Stimulated activated CD8-positive, alpha-beta memory T cell treated with anti-CD3 and anti-CD28 coated beads, Interleukin-2, amount 100 ng/mL, for 48 hours (primary cell): ENCODE measurements around the gene CALHM3.

Experiments used
- DNase-seq, 2 donors: peaks; one replicate each; pipeline ENCODE4 v3.0.0-alpha.2; 2020; ENCODE audit warnings: low read depth in 2 of 2

CALHM3 gene

DNA sequence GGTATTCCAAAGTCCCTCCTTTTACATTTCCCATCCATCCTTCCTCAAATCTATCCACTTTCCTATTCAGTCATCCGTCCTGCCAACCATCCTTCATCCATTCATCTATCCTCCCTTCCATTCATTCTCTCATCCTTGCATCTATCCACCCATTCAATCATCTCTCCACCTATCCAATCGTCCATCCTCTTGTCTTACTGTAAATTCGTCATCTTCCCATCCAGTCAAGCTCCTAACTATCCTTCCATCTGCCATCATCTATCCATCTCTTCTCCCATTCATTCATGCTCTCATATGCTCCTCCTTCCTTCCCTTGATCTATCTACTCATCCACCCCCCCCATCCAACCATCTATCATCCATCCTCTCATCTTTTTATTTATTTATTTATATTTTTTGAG lies 5.0 kb downstream of the CALHM3 start:
- DNase-seq, result no peak

DNA sequence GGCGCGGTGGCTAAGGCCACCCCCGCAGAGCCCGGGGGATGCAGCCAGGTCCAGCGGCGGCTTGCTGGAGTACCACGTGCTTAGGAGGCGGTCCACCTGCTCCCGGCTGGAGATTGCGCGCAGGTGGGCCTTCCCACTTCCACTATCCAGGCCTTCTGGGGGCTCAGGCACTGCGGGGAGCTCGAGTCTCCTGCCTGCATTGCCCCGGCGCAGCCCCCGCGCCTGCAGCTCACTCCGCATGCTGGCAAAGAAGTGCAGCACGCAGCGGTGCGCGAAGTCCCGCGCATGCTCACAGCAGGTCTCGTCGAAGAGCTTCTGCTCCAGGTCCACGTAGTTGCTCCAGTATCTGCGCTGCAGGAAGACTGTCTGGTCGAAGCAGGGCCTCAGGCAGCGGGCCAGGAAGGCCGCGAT lies 5.8 kb downstream of the CALHM3 start:
- DNase-seq, result no peak

DNA sequence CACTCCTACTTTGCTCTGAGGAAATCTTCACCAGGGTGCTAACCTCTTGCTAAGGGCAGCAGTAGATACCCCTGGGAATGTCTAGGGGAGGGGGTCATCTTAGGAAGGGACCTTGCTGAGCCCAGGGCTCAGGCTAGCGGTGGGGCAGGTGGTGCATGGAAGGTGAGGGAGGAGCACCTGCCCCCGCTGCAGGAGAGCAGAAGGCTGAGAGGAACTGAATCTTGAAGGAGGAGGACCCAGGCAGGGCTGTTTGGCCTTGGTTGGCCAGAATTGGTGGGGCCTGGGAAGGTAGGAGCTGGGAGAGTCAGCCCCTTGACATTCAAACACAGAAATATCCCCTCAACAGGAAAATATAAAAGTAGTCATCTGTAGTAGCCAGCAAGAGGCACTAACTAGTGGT lies 7.0 kb downstream of the CALHM3 start:
- DNase-seq, result no peak

DNA sequence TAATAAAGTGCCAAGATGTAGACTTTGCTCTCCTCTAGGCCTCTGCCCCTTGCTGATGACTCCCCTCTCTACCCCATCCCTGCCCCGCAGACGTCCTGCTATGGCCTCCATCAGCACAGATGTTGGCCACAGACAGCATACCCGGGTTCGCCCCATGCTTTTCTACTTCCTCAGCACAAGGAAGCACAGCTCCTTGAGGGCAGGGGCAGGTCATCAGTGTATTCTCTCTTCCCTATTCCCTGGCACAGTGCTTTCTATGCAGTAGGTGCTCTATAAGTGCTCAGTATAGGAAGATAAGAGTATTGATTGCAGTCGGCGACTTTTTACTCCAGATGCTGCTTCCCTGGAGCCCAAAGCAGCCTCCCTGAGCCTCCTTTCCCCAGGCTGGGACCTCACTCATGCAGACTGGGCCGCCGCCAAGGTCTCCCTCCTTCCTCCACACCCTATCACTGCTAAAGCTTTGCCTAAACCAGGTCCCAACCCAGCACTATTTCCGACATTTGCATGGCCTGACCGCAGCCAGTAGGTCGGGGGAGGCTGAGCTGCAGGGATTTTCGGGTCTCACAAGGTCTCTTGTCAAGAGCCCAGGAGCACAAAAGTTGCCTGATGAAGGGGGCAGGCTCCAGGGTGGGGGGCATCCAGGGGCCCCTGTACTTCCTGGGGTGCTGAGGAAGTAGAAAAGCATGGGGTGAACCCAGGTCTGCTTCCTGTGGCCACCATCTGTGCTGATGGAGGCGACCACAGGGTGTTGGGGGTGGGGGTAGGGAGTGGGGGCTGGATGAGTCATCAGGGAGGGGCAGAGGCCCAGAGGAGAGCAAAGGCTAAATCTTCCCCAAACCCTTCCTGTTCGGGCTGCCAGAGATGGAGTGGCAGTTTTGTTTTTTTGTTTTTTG lies 8.0 kb downstream of the CALHM3 start:
- DNase-seq, result peak; percentile 60

DNA sequence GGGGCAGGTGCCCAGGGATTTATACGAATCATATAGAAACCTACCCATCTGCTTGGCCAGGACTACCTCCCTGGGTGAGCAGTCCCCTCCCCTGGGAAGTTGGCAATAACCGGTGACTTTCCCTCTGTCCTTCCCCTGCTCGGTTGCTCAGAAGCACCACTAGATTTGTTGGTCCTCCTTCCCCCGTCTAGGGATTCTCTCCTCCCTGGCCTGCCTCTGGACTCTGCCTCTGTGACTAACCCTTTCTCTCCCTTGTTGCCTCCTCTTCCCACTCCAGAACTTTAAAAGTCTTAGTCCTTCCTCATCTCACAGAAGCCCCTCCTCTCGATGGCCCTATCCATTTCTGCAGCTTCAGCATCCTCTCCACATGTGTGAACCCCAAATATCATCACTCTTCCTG lies 9.8 kb downstream of the CALHM3 start:
- DNase-seq, result no peak

DNA sequence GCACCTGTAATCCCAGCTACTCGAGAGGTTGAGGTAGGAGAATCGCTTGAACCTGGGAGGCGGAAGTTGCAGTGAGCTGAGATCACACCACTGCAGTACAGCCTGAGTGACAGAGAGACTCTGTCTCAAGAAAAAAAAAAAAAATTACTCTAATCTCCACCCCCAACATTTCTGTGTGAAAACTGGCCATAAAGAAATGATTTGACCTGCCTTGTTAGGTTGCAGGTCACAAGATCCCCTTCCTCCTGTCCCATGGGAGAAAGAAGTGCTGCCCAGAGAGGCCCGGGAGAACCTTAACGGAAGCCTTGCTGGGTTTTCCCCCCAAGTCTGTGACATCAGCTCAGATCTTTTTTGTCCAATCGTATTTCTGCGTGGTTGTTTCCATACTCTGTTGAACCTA lies 11.6 kb downstream of the CALHM3 start:
- DNase-seq, result no peak

DNA sequence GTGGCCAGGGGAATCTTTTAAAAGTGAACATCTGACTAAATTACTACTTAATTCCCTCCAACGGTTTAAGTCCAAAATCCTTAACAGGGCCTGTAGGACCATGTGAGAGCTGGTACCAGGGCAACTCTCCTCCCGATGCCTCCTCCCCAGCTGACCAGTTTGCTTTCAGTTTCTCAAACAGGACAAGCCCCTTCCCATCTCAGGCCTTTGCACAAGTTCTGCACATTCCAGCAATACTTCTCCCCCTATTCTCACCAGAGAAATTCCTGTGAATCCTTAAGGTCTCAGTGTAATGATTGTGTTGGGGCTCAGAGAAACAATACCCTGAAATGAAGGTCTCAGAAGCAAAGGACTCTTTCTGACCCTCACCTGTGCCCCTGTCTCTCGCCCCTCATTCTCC lies 12.3 kb downstream of the CALHM3 start:
- DNase-seq, result no peak

DNA sequence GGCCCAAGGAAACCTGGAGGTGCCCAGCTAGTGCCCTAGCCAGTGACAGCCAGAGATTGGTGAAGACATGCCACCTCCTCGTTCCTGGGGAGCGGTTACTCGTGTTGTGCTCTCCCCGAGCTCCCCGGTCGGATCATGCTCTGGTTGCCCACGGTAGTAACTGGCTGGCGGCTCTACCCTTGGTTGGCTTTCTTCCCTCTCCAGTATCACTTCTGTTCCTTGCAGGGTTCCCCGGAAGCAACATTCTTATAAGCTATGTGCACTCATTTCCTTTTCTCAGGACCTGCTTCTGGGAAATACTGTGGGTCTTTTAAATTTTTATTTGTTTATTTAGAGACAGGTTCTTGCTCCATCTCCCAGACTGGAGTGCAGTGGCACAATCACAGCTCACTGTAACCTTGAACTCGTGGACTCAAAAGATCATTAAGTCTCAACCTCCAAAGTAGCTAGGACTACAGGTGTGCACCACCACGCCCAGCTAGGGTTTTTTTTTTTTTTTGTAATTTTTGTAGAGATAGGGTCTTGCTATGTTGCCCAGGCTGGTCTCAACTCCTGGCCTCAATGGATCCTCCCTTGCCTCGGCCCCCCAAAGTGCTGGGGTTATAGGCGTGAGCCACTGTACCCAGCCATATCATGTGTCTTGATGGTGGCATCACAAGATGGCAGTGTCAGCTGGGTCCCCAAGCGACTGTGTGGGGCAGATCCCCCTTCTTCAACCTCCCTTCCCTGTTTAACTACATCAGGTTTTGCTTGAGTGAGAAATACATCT lies 13.4 kb downstream of the CALHM3 start:
- DNase-seq, result no peak

DNA sequence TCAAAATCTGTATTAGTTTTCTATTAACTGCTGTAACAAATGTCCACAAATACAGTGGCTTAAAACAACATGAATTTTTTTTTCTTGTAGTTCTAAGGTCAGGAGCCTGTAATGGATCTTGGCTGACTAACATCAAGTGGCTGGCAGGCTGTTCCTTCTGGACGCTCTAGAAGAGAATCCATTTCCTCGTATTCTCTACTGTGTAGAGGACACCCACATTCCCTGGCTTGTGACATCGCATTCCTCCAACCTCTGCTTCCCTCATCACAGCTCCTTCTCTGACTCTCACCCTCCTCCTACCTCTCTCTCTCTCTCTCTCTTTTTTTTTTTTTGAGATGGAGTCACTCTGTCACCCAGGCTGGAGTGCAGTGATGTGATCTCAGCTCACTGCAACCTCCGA lies 15.5 kb downstream of the CALHM3 start:
- no peak for DNase-seq

DNA sequence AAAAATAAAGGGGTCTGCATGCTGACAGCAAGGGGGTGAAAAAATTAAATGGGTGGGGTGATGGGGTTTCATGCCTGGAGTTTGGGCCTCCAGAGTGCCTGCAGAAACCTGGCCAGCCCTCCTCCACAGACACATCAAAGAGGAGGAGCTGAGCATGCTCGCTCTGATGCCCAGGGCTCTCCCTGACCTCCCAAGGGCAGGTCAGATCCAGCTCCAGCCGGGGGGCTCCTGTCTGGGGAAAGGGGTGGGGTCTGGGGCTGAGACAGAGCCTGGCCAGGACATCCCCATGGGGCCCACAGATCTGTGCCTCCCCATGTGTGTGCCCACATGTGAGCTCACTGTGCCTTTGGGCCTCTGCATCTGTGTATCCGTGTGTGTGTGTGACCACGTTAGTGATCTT lies 19.4 kb downstream of the CALHM3 start:
- DNase-seq, result no peak

DNA sequence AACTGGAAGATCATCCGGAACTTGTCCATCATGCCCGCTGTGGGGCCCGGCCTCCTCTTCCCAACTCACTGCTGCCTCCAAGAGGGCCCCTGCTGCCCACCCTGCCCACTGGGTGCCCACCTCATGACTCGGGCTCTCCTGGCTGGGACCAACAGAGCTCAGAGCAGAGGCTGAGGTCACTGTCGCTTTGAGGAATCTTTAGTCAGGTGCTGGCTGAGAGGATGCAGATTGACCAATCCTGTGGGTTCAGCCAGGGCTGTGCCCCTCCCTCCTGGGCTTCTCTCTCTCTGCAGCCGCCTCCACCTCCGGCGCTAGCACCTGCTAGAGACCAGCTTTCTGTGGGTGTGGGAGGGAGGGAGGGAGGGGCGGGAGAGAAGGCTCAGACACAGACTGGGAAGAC lies 20.3 kb downstream of the CALHM3 start, which contains the start of gene CALHM1:
CALHM1 (minus strand) TSS at position 181 of the 400 bp plus-strand sequence; CDS start at position 32, 149 bp downstream.
- no peak for DNase-seq

DNA sequence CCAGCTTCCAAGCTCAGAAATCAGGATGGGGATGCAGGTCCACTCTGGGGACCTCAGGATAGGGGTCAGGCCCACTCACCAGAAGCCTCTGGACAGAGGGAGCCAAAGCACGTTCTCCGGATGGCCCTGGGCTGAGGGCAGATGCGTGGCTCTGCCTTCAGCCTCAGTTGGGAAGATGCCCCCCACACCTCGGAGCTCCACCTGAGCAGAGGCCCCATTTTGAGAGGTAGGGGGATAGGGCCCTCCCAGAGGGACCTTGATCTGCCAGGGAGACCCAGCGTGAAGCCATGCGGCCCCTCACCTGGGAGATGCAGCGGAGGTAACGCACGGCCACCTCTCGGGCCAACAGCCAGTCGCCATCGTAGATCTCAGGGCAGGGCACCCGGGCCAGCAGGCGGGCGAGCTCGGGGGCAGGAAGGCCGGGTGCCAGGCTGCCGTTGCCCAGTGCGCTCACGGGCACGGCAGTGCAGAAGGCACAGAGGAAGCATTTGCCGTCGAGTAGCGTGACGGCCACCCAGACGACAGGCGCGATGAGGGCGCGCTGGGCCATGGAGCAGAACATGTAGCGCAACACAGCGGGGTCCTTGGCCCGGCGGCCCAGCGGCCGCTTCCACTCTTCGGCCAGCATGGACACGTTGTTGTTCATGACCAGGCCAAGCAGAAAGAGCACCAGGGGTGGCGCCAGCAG lies 21.0 kb downstream of the CALHM3 start:
- DNase-seq, result no peak

DNA sequence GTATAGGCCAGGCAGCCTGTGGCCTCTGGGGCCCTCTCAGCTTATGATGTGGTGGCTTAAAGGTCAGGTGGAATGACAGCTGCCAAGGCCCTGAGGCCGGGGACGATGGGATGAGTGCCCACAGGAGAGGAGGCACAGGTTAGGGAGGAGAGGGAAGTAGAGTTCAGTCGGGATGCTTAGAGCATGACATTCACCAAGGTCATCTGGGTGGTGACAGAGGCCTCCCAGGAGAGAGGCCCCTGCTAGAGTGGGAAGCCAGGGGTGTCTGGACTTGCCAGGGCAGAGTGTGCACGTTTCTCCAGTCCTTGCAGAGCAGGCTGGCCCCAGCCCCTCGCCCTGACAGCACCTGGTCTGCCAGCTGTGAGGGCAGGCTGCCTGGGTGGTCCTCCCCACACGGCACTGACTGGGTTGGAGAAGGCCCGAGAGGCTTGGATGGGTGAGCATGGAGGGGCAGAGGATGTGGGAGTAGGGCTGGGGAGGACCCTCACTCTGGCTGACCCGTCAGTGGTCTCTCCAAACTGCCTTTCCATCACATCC lies 21.8 kb downstream of the CALHM3 start:
- DNase-seq, result no peak

DNA sequence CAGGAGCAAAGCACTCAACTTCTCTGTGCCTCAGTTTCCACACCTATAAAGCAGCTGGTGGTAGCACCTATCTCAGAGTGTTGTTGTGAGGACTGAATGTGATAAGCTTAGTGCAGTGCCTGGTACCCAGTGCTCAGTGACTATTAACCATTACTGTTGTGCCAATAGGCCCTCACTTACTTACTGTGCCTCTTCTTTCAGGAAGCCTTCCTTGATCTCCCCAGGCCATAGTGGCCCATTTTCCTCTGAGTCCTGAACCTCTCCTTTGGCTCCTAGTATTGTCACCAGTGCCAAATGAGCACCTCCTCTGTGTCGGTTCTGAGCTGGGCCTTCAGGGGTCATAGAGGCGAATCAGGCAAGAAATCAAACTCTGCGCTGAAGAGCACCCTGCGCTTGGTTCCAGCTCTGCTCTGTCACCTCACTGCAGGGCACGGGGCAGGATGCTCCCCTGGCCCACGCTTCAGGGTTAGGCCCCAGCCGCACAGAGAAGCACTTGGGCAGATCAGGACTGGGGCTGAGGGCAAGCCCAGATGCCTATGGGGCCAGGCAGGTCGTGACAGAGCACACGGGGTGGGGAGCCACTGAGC lies 22.9 kb downstream of the CALHM3 start:
- DNase-seq, result no peak

DNA sequence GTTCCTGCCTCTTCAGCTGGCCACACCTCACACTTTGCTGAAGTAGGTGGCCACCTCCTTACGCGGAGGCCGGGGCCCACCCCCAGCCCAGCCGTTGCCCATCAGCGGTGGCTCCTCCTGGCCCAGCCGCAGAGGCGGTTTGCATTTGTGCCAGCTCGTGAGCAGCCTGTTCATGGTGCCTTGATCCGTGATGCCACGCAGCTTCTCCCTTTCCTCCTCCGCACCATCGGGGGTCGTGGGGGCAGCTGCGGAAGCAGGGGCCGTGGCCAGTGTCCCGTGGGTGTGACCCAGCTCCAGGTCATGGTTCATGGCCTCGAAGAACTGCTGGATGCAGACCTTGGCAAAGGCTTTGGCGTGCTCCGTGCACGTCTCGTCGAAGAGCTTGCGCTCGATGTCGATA lies 23.8 kb downstream of the CALHM3 start:
- DNase-seq, result no peak

DNA sequence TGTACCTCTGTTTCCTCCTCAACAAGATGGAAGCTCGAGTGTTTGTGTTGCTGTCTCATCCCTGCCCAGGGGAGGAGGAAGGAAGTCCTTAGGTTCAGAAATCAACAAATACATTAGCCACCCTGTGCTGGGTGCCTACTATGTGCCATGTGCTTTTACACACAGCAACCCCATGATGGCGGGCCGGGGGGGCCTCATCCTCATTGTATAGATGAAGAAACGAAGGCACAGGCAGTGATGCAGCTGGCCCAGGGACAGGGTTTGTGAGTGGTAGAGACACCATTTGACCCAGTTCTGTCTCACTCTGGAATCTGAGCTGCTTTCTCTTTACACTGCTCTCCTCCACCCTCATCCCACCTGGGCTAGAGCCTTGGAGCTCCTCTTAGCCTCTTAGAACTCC lies 25.0 kb downstream of the CALHM3 start:
- DNase-seq, result no peak

DNA sequence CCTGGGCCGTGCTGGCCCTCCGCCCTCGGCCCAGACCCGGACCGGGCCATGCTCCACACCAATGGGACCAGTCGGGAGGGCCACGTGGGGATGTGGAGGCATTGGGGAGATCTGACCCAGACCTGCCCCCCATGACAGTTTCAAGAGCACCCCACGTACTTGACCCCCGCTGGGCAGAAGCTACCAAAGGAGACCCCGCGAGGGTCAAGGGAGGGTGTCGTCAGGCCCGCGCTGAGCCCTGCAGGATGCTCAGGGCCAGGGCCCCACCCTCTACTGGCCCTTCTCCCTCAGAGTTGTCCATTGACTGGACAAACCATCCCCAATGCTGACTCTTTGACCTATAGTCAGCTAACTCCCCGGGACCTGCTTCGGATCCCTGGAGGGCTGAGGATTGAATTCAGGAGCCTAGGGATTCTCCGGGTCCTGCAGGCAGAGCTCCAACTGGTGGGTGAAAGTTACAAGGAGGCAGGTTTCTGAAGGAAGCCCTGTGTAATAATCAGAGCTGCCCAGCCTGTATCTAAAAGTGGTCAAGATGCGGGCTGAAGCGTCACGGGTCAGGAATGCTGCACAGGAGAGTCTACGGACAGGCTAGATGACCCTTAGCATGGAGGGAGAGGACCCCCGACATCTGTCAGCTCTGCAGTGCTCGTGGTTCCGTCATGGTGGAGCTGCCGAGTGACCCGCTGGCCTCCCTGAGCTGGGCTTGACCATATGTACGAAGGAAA lies 26.4 kb downstream of the CALHM3 start:
- DNase-seq, result no peak

DNA sequence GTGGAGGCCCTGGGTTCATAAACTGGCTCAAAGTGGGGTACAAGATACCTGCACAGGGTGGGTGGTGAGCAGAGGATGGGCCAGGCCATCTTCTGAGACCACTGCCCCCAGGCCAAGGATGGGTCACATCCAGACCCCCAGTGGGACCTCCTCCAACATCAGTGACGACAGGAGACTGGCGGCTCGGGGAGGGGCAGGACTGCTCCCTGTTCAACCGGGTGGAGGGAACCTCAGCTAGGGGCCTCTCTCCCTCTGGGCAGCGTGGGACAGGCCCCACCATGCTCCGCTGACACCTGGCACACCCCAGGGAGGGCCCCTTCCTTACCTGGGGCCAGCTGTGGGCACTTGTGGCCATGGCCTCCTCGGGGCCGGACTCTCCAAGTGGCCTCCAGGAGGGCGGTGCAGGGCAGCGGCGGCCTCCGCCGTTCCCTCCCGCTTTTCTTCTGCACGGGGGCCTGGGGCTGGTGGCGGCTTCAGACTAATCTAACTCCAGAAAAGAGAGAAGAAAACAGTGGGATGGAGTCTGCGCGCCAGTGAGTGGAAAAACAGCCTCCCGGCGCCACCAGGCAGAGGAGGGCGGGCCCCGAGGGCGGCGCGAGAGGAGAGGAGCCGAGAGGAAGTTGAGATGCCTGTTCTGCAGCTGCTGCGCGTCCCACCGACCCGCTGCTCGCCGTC lies 27.1 kb downstream of the CALHM3 start, which contains the start of gene CALHM2:
CALHM2 (minus strand) TSS at position 540 of the 675 bp plus-strand sequence. CDS start 2,429 bp downstream, outside the sequence.
- DNase-seq, result peak; percentile 50 to 51

DNA sequence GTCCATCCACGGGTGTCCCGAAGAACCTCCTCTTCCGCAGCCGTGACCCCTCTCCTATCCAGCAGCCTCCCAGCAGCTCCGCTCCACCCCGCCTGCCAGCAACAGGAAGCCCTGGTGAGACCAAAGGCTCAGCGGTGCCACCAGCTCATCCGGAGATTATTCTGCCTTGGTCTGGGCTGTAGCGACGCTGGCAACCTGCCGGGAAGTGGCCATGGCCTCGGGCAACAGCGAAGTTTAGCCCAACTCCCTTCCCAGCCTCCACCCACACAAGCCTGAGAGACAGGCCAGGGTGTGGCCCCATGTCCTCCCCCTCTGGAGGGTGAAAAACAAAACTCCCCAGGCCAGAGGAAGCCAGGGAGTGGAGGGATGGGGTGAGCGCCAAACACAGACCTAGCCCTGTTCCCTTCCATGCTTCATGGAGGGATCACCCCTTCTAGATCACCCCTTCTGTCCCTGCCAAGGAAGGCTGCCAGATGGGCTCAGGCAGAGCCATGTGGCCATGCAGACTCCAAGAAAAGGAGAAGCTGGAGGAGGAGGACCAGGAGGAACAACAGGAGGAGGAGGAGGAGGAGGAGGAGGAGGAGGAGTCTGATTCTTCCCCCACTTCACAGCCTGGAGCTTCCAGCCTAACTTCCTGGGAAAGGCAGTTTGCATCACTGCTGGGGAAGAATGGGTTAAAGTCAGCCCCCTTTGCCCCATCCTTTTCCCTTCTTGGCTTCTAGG lies 27.8 kb downstream of the CALHM3 start:
- DNase-seq, result peak in 1 of 2 donors; percentile 22
